B cell (primary cell): ENCODE results near the gene RFC2. TPM values are rescaled to one million over a fixed set of nuclear protein-coding genes. Genes with fewer than 3 reads are reported as not detected.
A peak's percentile ranks its signal among the peaks of the same experiment; 100 is the strongest.
"Not testable (repeated sequence)": the region's sequence is repeated elsewhere in the genome, so short reads cannot be mapped to it uniquely, and the experiment has no call there.

ENCODE experiments used
- ATAC-seq: fragments of 200-7000 bp; cut with Tn5 transposase; one replicate; pipeline ENCODE4 v1.10.0; 2021; ENCODE audit warnings: low read depth, mild to moderate bottlenecking, moderate number of reproducible peaks, moderate library complexity
- CTCF ChIA-PET: fragments of 350-600 bp; sonication (Branson Sonifier 250); formaldehyde crosslinking; loops from one replicate; lab custom pipeline; 2021; ENCODE audit warnings: antibody characterized with exemption, inconsistent platforms; lab: Charles Lee
- POLR2A ChIA-PET: fragments of 350-600 bp; sonication (Branson Sonifier 250); formaldehyde crosslinking; loops from one replicate; lab custom pipeline; 2021; ENCODE audit warnings: antibody characterized with exemption; lab: Charles Lee
- DNase-seq: peaks from one replicate; pipeline ENCODE4 v3.0.0; 2013
- H2AFZ ChIP-seq: 2 replicates; pipeline ENCODE4 v1.6.1; 2012; ENCODE audit warnings: mild to moderate bottlenecking, low read depth, low read length; ENCODE audit not compliant: insufficient read depth, poor library complexity, severe bottlenecking
- H3K27ac ChIP-seq, 2 donors: 1 replicate in 1 of 2; 2 replicates in 1 of 2; pipeline ENCODE4 v1.5.1; 2012 to 2013; ENCODE audit warnings: low read length in 2 of 2, mild to moderate bottlenecking in 2 of 2, moderate library complexity in 1 of 2
- H3K27me3 ChIP-seq, 4 experiments: fragments of 200-600 bp in 1 of 4; sonication (generic) in 1 of 4; replicated peaks in 1 of 4; 1 replicate in 2 of 4; 2 replicates in 2 of 4; pipeline versions ENCODE4 v1.6.1 to v1.7.0; 2013 to 2016; ENCODE audit warnings: low read length in 3 of 4, mild to moderate bottlenecking in 2 of 4, mixed read lengths in 1 of 4, moderate library complexity in 1 of 4; ENCODE audit not compliant: insufficient read depth in 4 of 4, control insufficient read depth in 3 of 4; ENCODE audit errors: control extremely low read depth in 1 of 4
- H3K36me3 ChIP-seq, 2 experiments: replicated peaks in 1 of 2; 1 replicate in 1 of 2; 2 replicates in 1 of 2; pipeline versions ENCODE4 v1.6.1 to v1.7.1; 2013; ENCODE audit warnings: low read length in 1 of 2; ENCODE audit not compliant: insufficient read depth in 2 of 2, control insufficient read depth in 1 of 2; ENCODE audit errors: control extremely low read depth in 1 of 2, extremely low read depth in 1 of 2
- H3K4me1 ChIP-seq, 2 donors: fragments of 200-600 bp in 1 of 2; sonication (generic) in 1 of 2; 1 replicate in 1 of 2; 2 replicates in 1 of 2; pipeline versions ENCODE4 v1.5.1 to v1.6.1; 2013 to 2017; ENCODE audit warnings: low read length in 2 of 2; ENCODE audit not compliant: control insufficient read depth in 2 of 2, insufficient read depth in 2 of 2
- H3K4me2 ChIP-seq: replicated peaks from 2 replicates; pipeline ENCODE3; 2012; ENCODE audit warnings: mild to moderate bottlenecking, low read depth, low read length; ENCODE audit not compliant: poor library complexity, severe bottlenecking
- H3K4me3 ChIP-seq, 5 experiments: fragments of 200-600 bp in 1 of 5; sonication (generic) in 1 of 5; 1 replicate in 3 of 5; 2 replicates in 2 of 5; pipeline versions ENCODE4 v1.5.1 to v1.7.0; 2011 to 2016; ENCODE audit warnings: low read length in 4 of 5, mild to moderate bottlenecking in 4 of 5, low read depth in 2 of 5, control low read depth in 1 of 5, moderate library complexity in 1 of 5; ENCODE audit not compliant: insufficient read depth in 1 of 5; ENCODE audit errors: control extremely low read depth in 1 of 5, extremely low read depth in 1 of 5
- H3K79me2 ChIP-seq: fragments of 200-600 bp; sonication (generic); one replicate; pipeline ENCODE4 v1.6.0; 2016; ENCODE audit warnings: low read length; ENCODE audit not compliant: control insufficient read depth, insufficient read depth
- H3K9ac ChIP-seq: fragments of 200-600 bp; sonication (generic); 2 replicates; pipeline ENCODE4 v1.6.1; 2017; ENCODE audit warnings: mild to moderate bottlenecking, low read length, moderate library complexity
- H3K9me3 ChIP-seq, 3 donors: one replicate each; pipeline versions ENCODE4 v1.6.1 to v1.7.1; 2013; ENCODE audit warnings: low read length in 2 of 3; ENCODE audit not compliant: control insufficient read depth in 2 of 3, insufficient read depth in 1 of 3; ENCODE audit errors: control extremely low read depth in 1 of 3
- H4K20me1 ChIP-seq: 2 replicates; pipeline ENCODE4 v1.6.0; 2012; ENCODE audit warnings: mild to moderate bottlenecking, low read length; ENCODE audit not compliant: insufficient read depth, control insufficient read depth, poor library complexity, severe bottlenecking
- H3K27ac Mint-ChIP-seq: one replicate; pipeline ENCODE4 v1.8.0; 2021; ENCODE audit warnings: mixed read lengths
- H3K27me3 Mint-ChIP-seq: one replicate; pipeline ENCODE4 v1.8.0; 2021; ENCODE audit warnings: mixed read lengths
- H3K4me1 Mint-ChIP-seq: one replicate; pipeline ENCODE4 v1.8.0; 2021; ENCODE audit warnings: mixed read lengths
- H3K4me3 Mint-ChIP-seq: one replicate; pipeline ENCODE4 v1.8.0; 2021; ENCODE audit warnings: mixed read lengths
- H3K9me3 Mint-ChIP-seq: one replicate; pipeline ENCODE4 v1.8.0; 2022; ENCODE audit warnings: mixed read lengths; ENCODE audit not compliant: insufficient read depth
- CTCF ChIP-seq: fragments of 200-600 bp; IDR thresholded peaks from one replicate; pipeline ENCODE4 v1.8.0; 2022; ENCODE audit warnings: antibody characterized with exemption, mild to moderate bottlenecking
- EZH2 ChIP-seq: IDR thresholded peaks from 2 replicates; pipeline ENCODE4 v1.6.1; 2012; ENCODE audit warnings: borderline replicate concordance, low read depth, mild to moderate bottlenecking, moderate library complexity, low read length; ENCODE audit not compliant: insufficient read depth, poor library complexity, severe bottlenecking
- WGBS: methylation state at CpG from one replicate; pipeline ENCODE4 v1.1.5; 2013; ENCODE audit warnings: missing lambda C conversion rate; ENCODE audit not compliant: insufficient coverage; 5-methylcytosine and 5-hydroxymethylcytosine counted together
- intact Hi-C: fragments of 100-400 bp; cut with micrococcal nuclease; formaldehyde crosslinking; loops from one replicate; pipeline ENCODE4 v1.10.0; 2022
- polyA plus RNA-seq: library from polyadenylated mRNA; depleted of rRNA; stranded (reverse); fragments of >200 nt; gene quantifications from 2 replicates; pipeline ENCODE4 v1.2.3, GENCODE V29; 2012
- total RNA-seq, 2 donors: library from RNA; stranded (reverse); fragments of 120-200 nt in 1 of 2; gene quantifications; 1 replicate in 1 of 2; 2 replicates in 1 of 2; pipeline versions ENCODE4 v1.2.3 to v1.2.4, GENCODE V29; 2013 to 2022

RFC2 gene
- total and polyA plus RNA-seq, 2 donors (not counting 1 experiment from before 2014, with no cell fraction given), result 20.2 to 36.4 TPM

- POLR2A ChIA-PET, result interaction anchor here (0.6 kb wide), 1 partner anchor 24 kb away, joined by 3 read pairs; no protein-coding TSS in a partner anchor
- H3K9me3 Mint-ChIP-seq, result no peaks in the 10 kb centered on the region
- intact Hi-C loops, result loop anchor here (10.0 kb wide), 1 partner anchor 572 kb away; the partner anchor contains the start of genes BUD23 and DNAJC30
- TF ChIP-seq CTCF (no peak), EZH2 (no peak)
- Histone ChIP-seq H3K4me2 (no peak overlapping the region), H3K27me3 (no peaks in the 10 kb centered on the region), H3K9ac (no peak overlapping the region), H3K79me2 (peaks cover 26% of the 10 kb centered on the region), H2AFZ (no peak overlapping the region), H3K27ac (peak overlapping the region in 1 of 2 donors; percentile 8), H3K4me3 (no peak overlapping the region), H3K9me3 (no peaks in the 10 kb centered on the region), H3K36me3 (peaks cover 0 to 2% of the 10 kb centered on the region in 2 experiments), H4K20me1 (peaks cover 7% of the 10 kb centered on the region), H3K4me1 (peaks cover 16 to 44% of the 10 kb centered on the region in 2 donors)
- no peaks in the 10 kb centered on the region for H3K27me3 Mint-ChIP-seq
- H3K4me3 Mint-ChIP-seq, result peak overlapping the region; percentile 68
- H3K4me1 Mint-ChIP-seq, result peaks cover 27% of the 10 kb centered on the region
- DNase-seq (no peak), ATAC-seq (no peak)
- H3K27ac Mint-ChIP-seq, result peak overlapping the region; percentile 10
- CTCF ChIA-PET, result interaction anchor here (0.6 to 1.4 kb wide), 6 partner anchors 15 to 867 kb away, joined by 3 to 6 read pairs (median 3); no protein-coding TSS in a partner anchor
- WGBS, result 77% methylated on average over 3 of the region's 12 CpGs
Observed at GRCh38 chr7:74256491-74257408, 2.6 kb upstream of the RFC2 start.

GRCh38 chr7:74255461-74255860 lies 1.3 kb upstream of the RFC2 start:
- Histone ChIP-seq H4K20me1 (peaks cover 12% of the 10 kb centered on the region), H3K4me2 (peak overlapping the region; percentile 99), H3K27ac (peak overlapping the region in 1 of 2 donors; percentile 19), H3K4me3 (peak overlapping the region in 1 of 5 experiments; percentile 91), H3K4me1 (peaks cover 16 to 44% of the 10 kb centered on the region in 2 donors), H3K79me2 (peaks cover 36% of the 10 kb centered on the region)
- H3K27ac Mint-ChIP-seq, H3K9me3 ChIP-seq, H3K27me3 ChIP-seq, H2AFZ ChIP-seq, H3K9ac ChIP-seq, H3K36me3 ChIP-seq, ATAC-seq, DNase-seq, H3K27me3 Mint-ChIP-seq, POLR2A ChIA-PET, H3K9me3 Mint-ChIP-seq: not testable (repeated sequence)
- 59% methylated on average over 5 of the region's 6 CpGs for WGBS
- CTCF ChIA-PET, result interaction anchor here (1.1 to 4.4 kb wide), 3 partner anchors 15 to 49 kb away, joined by 3 to 18 read pairs (median 4); no protein-coding TSS in a partner anchor
- H3K4me3 Mint-ChIP-seq, result peak overlapping the region; percentile 53
- intact Hi-C loops, result loop anchor here (10.0 kb wide), 1 partner anchor 571 kb away; the partner anchor contains the start of genes BUD23 and DNAJC30
- H3K4me1 Mint-ChIP-seq, result peaks cover 28% of the 10 kb centered on the region
